Transverse colon (tissue), 4 donors: Measurements from ENCODE around the gene DCLK2.

Experiments used
- CTCF ChIP-seq, 5 experiments: fragments of 200-600 bp in 3 of 5; fragments of 450-650 bp in 2 of 5; sonication (generic) in 3 of 5; IDR thresholded peaks; 1 replicate in 2 of 5; 2 replicates in 3 of 5; pipeline ENCODE4 v1.5.1; 2016 to 2017; ENCODE audit warnings: antibody characterized with exemption in 5 of 5, inconsistent platforms in 3 of 5, mild to moderate bottlenecking in 2 of 5, moderate library complexity in 1 of 5
- EP300 ChIP-seq: sonication (generic); formaldehyde crosslinking; IDR thresholded peaks from one replicate; pipeline ENCODE4 v1.6.1; 2017; ENCODE audit warnings: antibody characterized with exemption, low read depth
- POLR2A ChIP-seq: fragments of 450-650 bp; IDR thresholded peaks from one replicate; pipeline ENCODE4 v1.6.1; 2016; ENCODE audit warnings: antibody characterized with exemption, mild to moderate bottlenecking, moderate library complexity
- POLR2AphosphoS5 ChIP-seq, 3 donors: sonication (generic); formaldehyde crosslinking; IDR thresholded peaks; one replicate each; pipeline ENCODE4 v1.6.1; 2016; ENCODE audit warnings: antibody characterized with exemption in 3 of 3

GRCh38 chr4:150087006-150087405 lies 8.8 kb downstream of the DCLK2 start:
- TF ChIP-seq POLR2A (no peak), EP300 (no peak), CTCF (IDR thresholded peaks at IDR 0.05) (no peak), POLR2AphosphoS5 (IDR thresholded peaks at IDR 0.05) (no peak)
